Activated naive CD8-positive, alpha-beta T cell treated with anti-CD3 and anti-CD28 coated beads, Interleukin-2, amount 50 U/mL, for 24 hours (primary cell): Measurements from ENCODE around the gene MRPS25.
A peak's percentile ranks its signal among the peaks of the same experiment; 100 is the strongest.

Experiments used
- ATAC-seq: fragments of 150-1000 bp; cut with Tn5 transposase; one replicate; pipeline ENCODE4 v1.10.0; 2021
- DNase-seq: peaks from one replicate; pipeline ENCODE4 v3.0.0; 2021
- H3K27ac Mint-ChIP-seq: one replicate; pipeline ENCODE4 v1.8.0; 2021; ENCODE audit warnings: mild to moderate bottlenecking, mixed read lengths
- H3K27me3 Mint-ChIP-seq: one replicate; pipeline ENCODE4 v1.8.0; 2021; ENCODE audit warnings: mixed read lengths
- H3K36me3 Mint-ChIP-seq: one replicate; pipeline ENCODE4 v1.8.0; 2021; ENCODE audit warnings: low read depth, mixed read lengths
- H3K4me1 Mint-ChIP-seq: one replicate; pipeline ENCODE4 v1.8.0; 2021; ENCODE audit warnings: mixed read lengths
- H3K4me3 Mint-ChIP-seq: one replicate; pipeline ENCODE4 v1.8.0; 2021; ENCODE audit warnings: mild to moderate bottlenecking, moderate library complexity, mixed read lengths
- H3K9me3 Mint-ChIP-seq: one replicate; pipeline ENCODE4 v1.8.0; 2021; ENCODE audit warnings: mixed read lengths

The MRPS25 gene

DNA sequence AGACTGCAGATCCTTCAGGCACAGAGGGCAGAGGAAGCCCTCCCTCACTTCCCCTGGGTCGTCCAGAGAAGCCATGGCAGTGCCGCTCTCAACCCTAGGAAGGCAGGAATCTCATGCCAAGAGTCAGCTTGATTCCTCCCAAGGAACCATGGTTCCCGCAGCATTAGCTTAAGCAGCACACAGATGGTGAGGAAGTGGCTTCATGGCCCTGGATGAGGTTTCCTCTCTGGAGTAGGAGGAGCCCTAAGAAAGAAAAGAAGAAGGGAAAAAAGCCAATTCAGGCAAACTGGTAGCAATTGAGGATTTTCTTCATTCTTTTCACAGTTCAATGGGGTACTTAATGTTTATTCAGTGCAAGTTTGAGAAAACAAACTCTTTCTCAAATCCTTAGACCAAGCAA, 30.9 kb upstream of the MRPS25 start:
- peaks cover 7% of the 10 kb centered on the region for H3K27me3 Mint-ChIP-seq
- H3K4me1 Mint-ChIP-seq, result peaks cover 24% of the 10 kb centered on the region
- H3K27ac Mint-ChIP-seq, result no peak overlapping the region
- no peak overlapping the region for H3K4me3 Mint-ChIP-seq
- ATAC-seq (no peak), DNase-seq (no peak)
- H3K9me3 Mint-ChIP-seq, result no peaks in the 10 kb centered on the region
- H3K36me3 Mint-ChIP-seq, result peaks cover 13% of the 10 kb centered on the region

DNA sequence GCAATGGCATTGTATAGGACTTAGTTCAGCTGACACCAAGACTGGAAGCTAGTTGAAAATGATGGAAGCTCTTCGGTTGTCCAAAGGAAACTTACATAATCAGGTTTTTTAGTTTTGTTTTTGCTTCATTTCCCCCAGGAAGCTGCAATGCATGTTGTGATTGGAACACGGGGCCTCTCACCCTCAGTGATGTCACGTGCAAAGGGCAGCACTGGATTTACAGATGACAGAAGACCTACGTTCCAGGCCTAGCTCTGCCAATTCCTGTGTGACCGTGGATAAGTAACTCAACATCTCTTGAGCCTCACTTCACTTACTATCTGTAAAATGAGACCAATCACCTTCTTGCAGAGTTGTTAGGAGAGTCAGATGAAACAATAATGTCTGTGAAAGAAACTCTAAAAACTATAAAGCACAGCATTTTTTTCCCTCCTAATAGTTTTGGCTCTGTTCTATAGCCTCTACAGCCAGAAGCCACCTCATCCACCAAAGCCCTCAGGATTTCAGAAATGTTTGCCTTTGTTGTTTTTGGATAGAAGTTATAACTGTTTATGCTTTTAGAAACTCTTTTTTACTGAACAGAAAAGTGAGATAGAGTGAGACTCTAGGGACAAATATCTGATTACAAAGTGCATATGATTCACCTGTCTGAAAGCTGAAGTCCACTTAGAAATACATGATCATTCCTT, 29.2 kb upstream of the MRPS25 start:
- Mint-ChIP-seq H3K27ac (no peak overlapping the region), H3K36me3 (peaks cover 15% of the 10 kb centered on the region), H3K9me3 (no peaks in the 10 kb centered on the region), H3K4me1 (peaks cover 19% of the 10 kb centered on the region), H3K27me3 (peaks cover 7% of the 10 kb centered on the region), H3K4me3 (no peak overlapping the region)
- ATAC-seq, result no peak
- DNase-seq, result no peak

DNA sequence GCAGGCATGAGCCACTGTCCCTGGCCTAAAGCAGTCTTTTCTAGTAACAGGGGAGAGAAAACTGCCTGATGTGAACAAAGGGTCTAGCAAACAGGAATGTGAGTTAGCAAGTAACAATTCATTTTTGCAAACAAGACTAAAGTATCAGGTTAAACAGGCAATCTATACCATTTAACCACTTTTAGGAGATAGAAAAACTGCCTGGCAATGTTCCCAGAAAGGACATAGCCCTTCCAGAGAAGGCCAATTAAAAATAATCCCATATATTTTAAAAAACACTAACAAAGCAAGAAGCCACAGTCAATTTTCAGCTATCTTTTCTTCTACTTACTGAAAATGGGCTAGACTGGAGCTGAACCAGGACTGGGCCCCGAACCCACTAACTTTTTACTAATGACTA, 27.6 kb upstream of the MRPS25 start:
- H3K27me3 Mint-ChIP-seq, result no peaks in the 10 kb centered on the region
- DNase-seq, result no peak
- no peaks in the 10 kb centered on the region for H3K9me3 Mint-ChIP-seq
- H3K4me1 Mint-ChIP-seq, result peaks cover 3% of the 10 kb centered on the region
- no peak for ATAC-seq
- no peak overlapping the region for H3K4me3 Mint-ChIP-seq
- H3K27ac Mint-ChIP-seq, result no peak overlapping the region
- peaks cover 8% of the 10 kb centered on the region for H3K36me3 Mint-ChIP-seq

DNA sequence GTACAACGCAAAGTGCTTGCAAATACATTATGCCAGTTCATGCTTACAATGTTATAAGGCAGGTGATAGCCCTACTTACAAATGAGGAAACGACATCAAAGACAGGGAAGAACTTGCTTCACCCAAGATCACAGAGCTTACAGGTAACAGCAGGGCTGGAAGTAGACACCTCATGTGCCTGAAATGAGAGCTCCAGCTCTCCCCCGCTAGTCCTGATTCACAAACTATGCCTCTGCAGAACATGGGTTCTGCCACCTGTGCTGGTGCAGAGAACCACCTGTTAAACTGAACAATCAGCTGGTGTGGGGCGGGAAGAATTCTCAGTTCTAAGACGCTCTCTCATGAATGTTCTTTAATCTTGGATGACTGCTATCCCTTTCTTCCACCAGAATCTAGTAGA, 26.5 kb upstream of the MRPS25 start:
- H3K9me3 Mint-ChIP-seq, result no peaks in the 10 kb centered on the region
- no peaks in the 10 kb centered on the region for H3K27me3 Mint-ChIP-seq
- peaks cover 10% of the 10 kb centered on the region for H3K36me3 Mint-ChIP-seq
- no peak overlapping the region for H3K4me3 Mint-ChIP-seq
- no peaks in the 10 kb centered on the region for H3K4me1 Mint-ChIP-seq
- DNase-seq, result no peak
- no peak overlapping the region for H3K27ac Mint-ChIP-seq
- no peak for ATAC-seq

GRCh38 chr3:15089201-15089600, 24.1 kb upstream of the MRPS25 start:
- no peaks in the 10 kb centered on the region for H3K27me3 Mint-ChIP-seq
- no peaks in the 10 kb centered on the region for H3K9me3 Mint-ChIP-seq
- no peak overlapping the region for H3K4me3 Mint-ChIP-seq
- DNase-seq (no peak), ATAC-seq (no peak)
- H3K4me1 Mint-ChIP-seq, result no peaks in the 10 kb centered on the region
- no peak overlapping the region for H3K27ac Mint-ChIP-seq
- H3K36me3 Mint-ChIP-seq, result peaks cover 4% of the 10 kb centered on the region

DNA sequence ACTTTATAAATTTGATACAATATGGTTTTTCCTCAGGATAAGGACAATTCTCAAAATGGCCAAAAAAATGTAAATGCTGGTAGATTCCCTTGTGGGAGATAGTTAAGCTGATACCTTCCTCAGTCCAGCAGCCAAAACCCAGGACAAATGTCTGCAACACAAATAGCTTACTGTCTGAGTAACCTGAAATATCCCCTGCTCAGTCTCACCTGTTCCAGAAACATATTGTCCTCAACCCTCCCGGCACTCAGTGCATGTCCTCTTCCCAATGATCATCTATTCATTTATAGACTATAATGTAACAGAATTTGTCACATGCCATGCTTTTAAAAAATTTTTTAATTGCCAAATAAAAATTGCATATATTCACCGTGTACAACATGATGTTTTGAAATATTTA, 21.6 kb upstream of the MRPS25 start:
- H3K27ac Mint-ChIP-seq, result no peak overlapping the region
- ATAC-seq (no peak), DNase-seq (no peak)
- H3K9me3 Mint-ChIP-seq, result no peaks in the 10 kb centered on the region
- H3K27me3 Mint-ChIP-seq, result no peaks in the 10 kb centered on the region
- no peak overlapping the region for H3K4me3 Mint-ChIP-seq
- peaks cover 11% of the 10 kb centered on the region for H3K36me3 Mint-ChIP-seq
- no peaks in the 10 kb centered on the region for H3K4me1 Mint-ChIP-seq

GRCh38 chr3:15086263-15086662, 21.1 kb upstream of the MRPS25 start:
- no peak for ATAC-seq
- Mint-ChIP-seq H3K4me3 (no peak overlapping the region), H3K27ac (no peak overlapping the region), H3K36me3 (peaks cover 11% of the 10 kb centered on the region), H3K4me1 (no peaks in the 10 kb centered on the region), H3K27me3 (no peaks in the 10 kb centered on the region), H3K9me3 (no peaks in the 10 kb centered on the region)
- no peak for DNase-seq

DNA sequence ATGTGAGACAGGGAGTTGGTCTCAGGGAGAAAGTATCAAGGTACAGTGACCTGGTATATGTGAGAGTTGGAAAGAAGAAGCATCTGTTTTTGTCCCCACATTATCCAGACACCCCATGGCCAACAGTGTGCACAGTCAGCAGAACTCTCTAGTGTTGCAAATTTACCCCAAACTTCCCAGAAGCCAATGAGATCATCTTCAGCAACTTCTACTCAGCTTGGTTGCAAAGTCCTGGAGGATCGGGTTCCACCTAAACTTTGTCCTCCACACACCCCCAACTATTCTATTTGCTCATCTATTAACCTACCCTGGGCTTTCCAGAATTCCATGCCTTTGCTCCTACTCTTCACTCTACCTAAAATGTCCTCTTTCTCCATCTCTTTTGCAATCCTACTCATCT, 18.1 kb upstream of the MRPS25 start:
- DNase-seq (no peak), ATAC-seq (no peak)
- Mint-ChIP-seq H3K27ac (no peak overlapping the region), H3K9me3 (no peaks in the 10 kb centered on the region), H3K4me1 (no peaks in the 10 kb centered on the region), H3K27me3 (no peaks in the 10 kb centered on the region), H3K4me3 (no peak overlapping the region), H3K36me3 (peaks cover 19% of the 10 kb centered on the region)

DNA sequence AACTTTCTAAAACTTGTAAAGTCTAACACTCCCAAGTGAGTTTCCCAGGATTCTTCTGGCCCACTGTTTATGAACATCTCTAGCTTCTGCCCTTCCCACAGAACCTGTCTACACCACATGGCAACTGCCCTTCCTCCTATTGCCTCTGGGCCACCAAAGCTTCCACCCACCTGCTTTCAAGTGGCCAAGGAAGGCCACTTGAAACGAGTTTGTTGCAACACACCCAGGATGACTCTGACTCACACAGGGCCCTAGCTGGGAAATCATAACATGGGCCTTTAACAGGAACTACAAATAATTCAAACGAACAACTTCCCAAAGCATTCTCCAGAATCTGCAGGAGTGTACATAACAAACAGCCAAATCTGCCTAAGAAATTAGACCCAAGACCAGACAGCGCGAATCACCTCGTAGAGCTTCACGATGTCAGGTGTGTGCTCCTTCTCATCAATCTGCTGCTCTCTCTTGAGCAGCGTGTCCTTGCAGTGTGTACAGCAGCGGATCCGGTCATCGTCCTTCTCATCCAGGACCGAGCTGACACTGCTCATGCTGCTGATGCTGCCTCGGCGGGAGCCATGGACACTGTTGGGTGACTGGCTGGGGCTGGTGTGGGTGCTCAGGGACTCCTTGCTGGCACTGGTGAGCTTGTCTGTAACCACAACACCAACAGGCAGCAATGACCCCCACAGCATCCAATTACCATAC, 17.0 kb upstream of the MRPS25 start:
- Mint-ChIP-seq H3K9me3 (no peaks in the 10 kb centered on the region), H3K4me3 (no peak overlapping the region), H3K4me1 (no peaks in the 10 kb centered on the region), H3K27me3 (no peaks in the 10 kb centered on the region), H3K27ac (no peak overlapping the region), H3K36me3 (peaks cover 28% of the 10 kb centered on the region)
- no peak for DNase-seq
- ATAC-seq, result no peak

DNA sequence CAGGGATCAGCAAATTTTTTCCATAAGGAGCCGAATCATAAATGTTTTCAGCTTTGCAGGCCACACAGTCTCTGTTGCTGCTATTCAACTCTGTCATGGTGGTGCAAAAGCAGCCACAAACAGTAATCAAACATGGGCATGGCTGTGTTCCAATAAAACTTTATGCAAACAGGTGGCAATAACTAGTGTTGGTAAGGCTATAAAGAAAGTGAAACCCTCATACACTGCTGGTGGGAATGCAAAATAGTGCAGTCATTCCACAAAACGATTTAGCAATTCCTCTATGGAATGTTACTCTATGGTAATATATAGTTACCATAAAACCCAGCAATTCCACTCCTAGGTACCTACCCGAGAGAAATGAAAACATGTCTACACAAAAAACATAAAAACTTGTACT, 14.0 kb upstream of the MRPS25 start:
- no peak for DNase-seq
- Mint-ChIP-seq H3K27ac (no peak overlapping the region), H3K9me3 (no peaks in the 10 kb centered on the region), H3K36me3 (peaks cover 31% of the 10 kb centered on the region), H3K4me3 (no peak overlapping the region), H3K4me1 (no peaks in the 10 kb centered on the region), H3K27me3 (no peaks in the 10 kb centered on the region)
- no peak for ATAC-seq

DNA sequence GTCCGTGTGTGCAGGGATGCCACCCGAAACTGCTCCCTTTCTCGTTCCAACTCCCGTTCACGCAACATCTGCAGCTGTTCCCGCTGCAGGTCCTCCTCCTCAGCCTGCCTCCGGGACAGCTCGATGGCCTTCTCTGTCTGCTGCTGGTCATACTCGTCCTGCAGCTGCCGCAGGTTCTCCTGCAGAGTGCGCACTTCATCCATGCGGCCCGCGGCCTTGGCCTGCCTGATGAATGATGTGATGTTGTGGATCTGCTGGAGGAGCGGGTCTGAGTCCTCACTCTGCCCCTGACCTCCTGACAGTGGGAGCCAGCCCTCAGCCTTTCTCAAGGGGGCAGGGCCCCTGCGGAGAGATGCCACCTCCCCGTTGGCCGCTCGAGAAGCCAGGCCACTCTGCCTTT, 9.4 kb upstream of the MRPS25 start:
- no peak overlapping the region for H3K4me3 Mint-ChIP-seq
- peaks cover 30% of the 10 kb centered on the region for H3K36me3 Mint-ChIP-seq
- no peaks in the 10 kb centered on the region for H3K4me1 Mint-ChIP-seq
- no peak overlapping the region for H3K27ac Mint-ChIP-seq
- DNase-seq (no peak), ATAC-seq (no peak)
- H3K9me3 Mint-ChIP-seq, result no peaks in the 10 kb centered on the region
- no peaks in the 10 kb centered on the region for H3K27me3 Mint-ChIP-seq

GRCh38 chr3:15071699-15072098, 6.6 kb upstream of the MRPS25 start:
- Mint-ChIP-seq H3K4me1 (no peaks in the 10 kb centered on the region), H3K27ac (no peak overlapping the region), H3K36me3 (peaks cover 17% of the 10 kb centered on the region), H3K27me3 (no peaks in the 10 kb centered on the region), H3K4me3 (no peak overlapping the region), H3K9me3 (no peaks in the 10 kb centered on the region)
- ATAC-seq (no peak), DNase-seq (no peak)

DNA sequence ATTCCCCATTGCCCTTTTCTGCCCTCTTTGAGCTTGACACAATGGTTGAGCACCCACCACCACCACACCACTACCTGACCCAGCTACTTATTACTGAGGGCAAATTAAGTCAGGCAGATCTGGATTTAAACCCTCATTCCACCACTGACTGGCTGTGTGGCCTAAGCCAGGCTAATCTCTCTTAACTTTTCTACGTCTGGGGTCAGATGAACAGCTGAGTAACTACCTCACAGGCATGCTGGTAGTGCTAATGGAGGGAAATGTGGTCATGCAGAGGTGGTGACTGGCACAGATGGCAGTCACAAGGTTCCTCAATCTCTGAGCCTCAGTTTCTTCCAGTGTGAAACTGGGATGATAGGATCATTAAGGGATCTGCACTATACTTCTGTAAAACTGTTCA, 4.3 kb upstream of the MRPS25 start:
- no peaks in the 10 kb centered on the region for H3K9me3 Mint-ChIP-seq
- ATAC-seq, result no peak
- H3K4me1 Mint-ChIP-seq, result peaks cover 7% of the 10 kb centered on the region
- peaks cover 17% of the 10 kb centered on the region for H3K36me3 Mint-ChIP-seq
- H3K4me3 Mint-ChIP-seq, result no peak overlapping the region
- H3K27ac Mint-ChIP-seq, result no peak overlapping the region
- no peaks in the 10 kb centered on the region for H3K27me3 Mint-ChIP-seq
- DNase-seq, result no peak

DNA sequence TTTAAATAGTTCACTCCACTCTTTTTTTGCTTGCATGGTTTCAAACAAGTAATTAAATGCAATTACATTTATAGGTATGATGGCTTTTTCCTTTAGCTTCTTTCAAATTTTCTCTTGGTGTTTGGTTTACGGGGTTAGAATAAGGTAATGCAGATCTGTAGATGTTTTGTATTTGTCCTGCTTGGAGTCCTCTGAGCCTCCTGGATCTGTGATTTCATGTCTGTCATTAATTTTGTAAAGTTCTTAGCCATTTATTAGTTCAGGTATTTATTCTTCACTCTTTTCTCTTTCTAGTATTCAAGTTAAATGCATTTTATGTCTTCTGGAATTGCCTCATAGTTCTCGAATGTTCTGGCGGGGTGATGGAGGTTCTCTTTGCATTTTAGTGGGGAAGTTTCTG, 1.4 kb upstream of the MRPS25 start:
- Mint-ChIP-seq H3K36me3 (peaks cover 14% of the 10 kb centered on the region), H3K27ac (no peak overlapping the region), H3K9me3 (no peaks in the 10 kb centered on the region), H3K27me3 (no peaks in the 10 kb centered on the region), H3K4me3 (no peak overlapping the region), H3K4me1 (peaks cover 22% of the 10 kb centered on the region)
- no peak for DNase-seq
- no peak for ATAC-seq

- Mint-ChIP-seq H3K27ac (peak overlapping the region; percentile 97), H3K36me3 (peaks cover 12% of the 10 kb centered on the region), H3K9me3 (no peaks in the 10 kb centered on the region), H3K27me3 (no peaks in the 10 kb centered on the region), H3K4me1 (peaks cover 22% of the 10 kb centered on the region), H3K4me3 (peak overlapping the region; percentile 94)
- no peak for ATAC-seq
- no peak for DNase-seq
Observed at GRCh38 chr3:15065550-15066007, 464 bp upstream of the MRPS25 start.
